Measurements from ENCODE around the gene SUMF1. TPM values are rescaled to one million over a fixed set of nuclear protein-coding genes. Genes with fewer than 3 reads are reported as not detected.

SUMF1 gene
- total and polyA plus RNA-seq, 3 donors from 2014 or later = 18.8 to 42.6 (median 27.6) TPM

GRCh38 chr3:4440951-4441350 is 26.1 kb downstream of the SUMF1 start:
- 90 to 92% methylated on average over 5 to 6 of the region's 6 CpGs for WGBS, 2 donors
- intact Hi-C loops (cut with DNase I; ENCODE audit: low total_unique reads) = no loop called here
- no peaks in the 10 kb centered on the region for H3K27me3 ChIP-seq
- no peak overlapping the region for H3K4me3 ChIP-seq
- H3K36me3 ChIP-seq (ENCODE audit: low read depth, missing control alignments) = no peaks in the 10 kb centered on the region
- no peaks in the 10 kb centered on the region for H3K9me3 ChIP-seq
- no peak overlapping the region for H3K27ac ChIP-seq
- H3K4me1 ChIP-seq = no peaks in the 10 kb centered on the region
- TF ChIP-seq, protein P1, sequence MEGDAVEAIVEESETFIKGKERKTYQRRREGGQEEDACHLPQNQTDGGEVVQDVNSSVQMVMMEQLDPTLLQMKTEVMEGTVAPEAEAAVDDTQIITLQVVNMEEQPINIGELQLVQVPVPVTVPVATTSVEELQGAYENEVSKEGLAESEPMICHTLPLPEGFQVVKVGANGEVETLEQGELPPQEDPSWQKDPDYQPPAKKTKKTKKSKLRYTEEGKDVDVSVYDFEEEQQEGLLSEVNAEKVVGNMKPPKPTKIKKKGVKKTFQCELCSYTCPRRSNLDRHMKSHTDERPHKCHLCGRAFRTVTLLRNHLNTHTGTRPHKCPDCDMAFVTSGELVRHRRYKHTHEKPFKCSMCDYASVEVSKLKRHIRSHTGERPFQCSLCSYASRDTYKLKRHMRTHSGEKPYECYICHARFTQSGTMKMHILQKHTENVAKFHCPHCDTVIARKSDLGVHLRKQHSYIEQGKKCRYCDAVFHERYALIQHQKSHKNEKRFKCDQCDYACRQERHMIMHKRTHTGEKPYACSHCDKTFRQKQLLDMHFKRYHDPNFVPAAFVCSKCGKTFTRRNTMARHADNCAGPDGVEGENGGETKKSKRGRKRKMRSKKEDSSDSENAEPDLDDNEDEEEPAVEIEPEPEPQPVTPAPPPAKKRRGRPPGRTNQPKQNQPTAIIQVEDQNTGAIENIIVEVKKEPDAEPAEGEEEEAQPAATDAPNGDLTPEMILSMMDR (IDR thresholded peaks at IDR 0.05) = no peak
- TF ChIP-seq POLR2A (IDR thresholded peaks at IDR 0.05) = no peak
- no peak for DNase-seq

- no peak for TF ChIP-seq POLR2A (IDR thresholded peaks at IDR 0.05)
- TF ChIP-seq, protein P1 (IDR thresholded peaks at IDR 0.05) = no peak
- Histone ChIP-seq H3K36me3 (ENCODE audit: low read depth, missing control alignments) (no peaks in the 10 kb centered on the region), H3K4me1 (no peaks in the 10 kb centered on the region), H3K9me3 (no peaks in the 10 kb centered on the region), H3K4me3 (no peak overlapping the region), H3K27me3 (no peaks in the 10 kb centered on the region), H3K27ac (no peak overlapping the region)
- 95 to 97% methylated on average over 1 of the region's 1 CpG for WGBS, 2 donors
- intact Hi-C loops (cut with DNase I; ENCODE audit: low total_unique reads) = no loop called here
- no peak for DNase-seq
These were observed 28.8 kb downstream of the SUMF1 start for GRCh38 chr3:4438296-4438695.

DNA sequence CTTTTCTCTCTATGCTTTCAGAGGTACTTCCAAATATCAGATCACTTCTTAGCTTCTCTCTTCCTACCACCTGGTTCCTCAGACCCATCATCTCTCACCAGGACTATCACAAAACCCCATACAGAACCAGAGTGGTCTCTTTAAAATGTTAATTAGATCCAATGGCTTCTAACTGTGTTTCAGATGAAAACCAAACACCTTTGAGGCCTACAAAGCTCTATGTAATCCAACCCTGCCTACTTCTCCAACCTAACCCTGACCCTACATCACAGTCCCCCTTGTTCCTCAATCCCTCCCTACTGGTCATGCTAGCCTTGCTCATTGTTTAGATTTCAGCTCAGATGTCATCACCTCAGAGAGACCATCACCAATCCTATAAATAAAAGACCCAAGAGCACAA is 34.8 kb downstream of the SUMF1 start:
- H3K4me3 ChIP-seq = no peak overlapping the region
- no peaks in the 10 kb centered on the region for H3K9me3 ChIP-seq
- H3K27me3 ChIP-seq = no peaks in the 10 kb centered on the region
- no peak for TF ChIP-seq POLR2A (IDR thresholded peaks at IDR 0.05)
- no peaks in the 10 kb centered on the region for H3K4me1 ChIP-seq
- intact Hi-C loops (cut with DNase I; ENCODE audit: low total_unique reads) = no loop called here
- no peaks in the 10 kb centered on the region for H3K36me3 ChIP-seq (ENCODE audit: low read depth, missing control alignments)
- no peak overlapping the region for H3K27ac ChIP-seq
- no peak for DNase-seq

GRCh38 chr3:4429648-4430350 is 37.3 kb downstream of the SUMF1 start:
- Histone ChIP-seq H3K27me3 (no peaks in the 10 kb centered on the region), H3K9me3 (no peaks in the 10 kb centered on the region), H3K36me3 (ENCODE audit: low read depth, missing control alignments) (no peaks in the 10 kb centered on the region), H3K27ac (no peak overlapping the region), H3K4me1 (no peaks in the 10 kb centered on the region), H3K4me3 (no peak overlapping the region)
- intact Hi-C loops (cut with DNase I; ENCODE audit: low total_unique reads) = no loop called here
- no peak for DNase-seq
- no peak for TF ChIP-seq POLR2A (IDR thresholded peaks at IDR 0.05)
- TF ChIP-seq, protein P1 (IDR thresholded peaks at IDR 0.05) = no peak
- WGBS, 2 donors = 77 to 81% methylated on average over 6 of the region's 6 CpGs

- WGBS, 2 donors = 62 to 71% methylated on average over 4 of the region's 4 CpGs
- TF ChIP-seq, protein P1 (IDR thresholded peaks at IDR 0.05) = no peak
- no peak for TF ChIP-seq POLR2A (IDR thresholded peaks at IDR 0.05)
- Histone ChIP-seq H3K4me1 (no peaks in the 10 kb centered on the region), H3K4me3 (no peak overlapping the region), H3K27ac (no peak overlapping the region), H3K27me3 (no peaks in the 10 kb centered on the region), H3K9me3 (no peaks in the 10 kb centered on the region), H3K36me3 (ENCODE audit: low read depth, missing control alignments) (no peaks in the 10 kb centered on the region)
- intact Hi-C loops (cut with DNase I; ENCODE audit: low total_unique reads) = no loop called here
- DNase-seq = no peak
These were observed 40.2 kb downstream of the SUMF1 start for GRCh38 chr3:4426782-4427344.
